ENCODE measurements around the gene PRR18.
A peak's percentile ranks its signal among the peaks of the same experiment; 100 is the strongest.
"Not testable (repeated sequence)": the region's sequence is repeated elsewhere in the genome, so short reads cannot be mapped to it uniquely, and the experiment has no call there.

Gene PRR18, protein sequence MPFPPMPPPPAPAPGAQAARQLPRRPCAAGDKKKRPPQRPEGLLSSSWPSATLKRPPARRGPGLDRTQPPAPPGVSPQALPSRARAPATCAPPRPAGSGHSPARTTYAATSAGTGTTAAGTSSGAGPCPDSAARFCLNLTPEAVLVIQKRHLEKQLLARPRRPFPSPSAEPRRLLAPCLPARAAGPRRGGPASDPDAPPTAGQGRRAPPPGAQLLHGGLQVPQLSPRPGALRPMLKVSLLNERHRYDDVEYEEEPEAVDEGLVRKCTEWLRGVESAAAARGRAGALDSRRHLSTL

DNA sequence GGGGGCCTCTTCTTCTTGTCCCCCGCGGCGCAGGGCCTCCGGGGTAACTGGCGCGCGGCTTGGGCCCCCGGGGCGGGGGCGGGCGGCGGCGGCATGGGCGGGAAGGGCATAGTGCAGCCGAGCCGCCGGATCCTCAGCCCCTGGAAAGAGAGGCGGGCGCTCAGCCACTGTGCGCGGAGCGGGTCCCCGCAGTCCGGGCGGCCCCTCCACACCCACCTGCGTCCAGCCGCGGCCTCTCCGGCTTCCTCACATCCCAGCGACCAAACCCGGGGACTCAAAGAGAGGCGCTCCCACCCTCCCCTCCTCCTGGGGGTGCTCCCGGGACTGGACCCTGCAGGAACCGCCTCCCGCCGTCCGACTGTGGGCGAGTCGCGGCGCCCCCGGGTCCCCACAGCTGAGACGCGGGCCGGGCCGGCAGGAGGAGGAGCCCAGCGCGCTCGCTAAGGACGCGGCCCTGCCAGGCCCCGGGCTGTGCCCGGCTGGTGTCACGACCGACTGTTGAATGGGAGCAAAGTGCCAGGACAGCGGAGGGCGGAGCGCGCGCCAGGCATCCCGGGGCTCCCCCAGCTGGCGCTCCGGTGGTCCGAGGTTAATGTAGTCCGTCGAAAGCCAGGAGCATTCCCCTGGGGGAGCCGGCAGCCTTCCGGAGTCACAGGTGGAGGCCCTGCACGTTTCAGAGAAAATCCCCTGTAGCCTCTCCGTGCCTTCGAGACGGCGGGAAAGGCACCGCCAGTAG, at the start of gene PRR18:
TSS of gene PRR18 (minus strand) at position 360 of the 736 bp plus-strand sequence. CDS start at position 110, 250 bp downstream.
- DNase-seq (ENCODE audit: low spot score), result no peak

DNA sequence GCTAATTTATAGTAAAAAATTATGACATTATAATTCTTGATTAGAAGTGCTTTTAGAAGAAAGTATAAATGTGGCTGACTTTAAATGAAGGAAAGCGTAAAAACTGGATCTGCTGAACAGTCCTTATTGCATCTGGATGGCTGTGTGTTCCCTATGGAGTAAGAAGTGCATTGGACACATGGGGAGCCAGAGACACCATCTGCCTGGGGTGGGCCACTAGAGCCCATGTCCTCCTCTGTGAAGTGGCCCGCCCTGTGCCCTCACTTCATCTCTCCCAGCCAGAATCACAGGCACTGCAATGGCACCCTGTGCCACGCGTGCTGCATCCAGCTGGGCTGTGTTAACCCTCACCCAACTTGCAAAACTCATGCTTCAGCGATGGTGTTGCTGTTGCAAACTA, 47.4 kb upstream of the PRR18 start:
- peak; percentile 26 for DNase-seq (ENCODE audit: low spot score)

DNA sequence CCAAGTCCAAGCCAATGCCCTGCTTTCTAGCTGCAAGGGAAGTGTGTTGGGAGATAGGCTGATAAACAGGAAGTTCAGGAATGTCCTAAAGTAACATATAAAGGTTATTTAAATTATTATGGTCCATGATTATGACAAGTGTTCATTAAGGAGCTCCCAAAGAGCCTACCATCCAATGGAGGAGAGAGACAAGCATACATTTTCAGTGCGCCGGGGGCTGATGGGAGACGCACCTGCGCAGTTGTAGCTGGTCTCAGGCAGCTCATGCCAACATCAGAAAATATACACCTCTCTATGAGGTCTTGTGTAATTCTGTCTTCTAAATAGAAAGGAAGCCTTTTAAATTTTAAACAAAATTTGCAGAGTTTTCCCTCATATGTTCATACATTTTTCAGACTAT, 46.8 kb upstream of the PRR18 start:
- DNase-seq (ENCODE audit: low spot score), result no peak

DNA sequence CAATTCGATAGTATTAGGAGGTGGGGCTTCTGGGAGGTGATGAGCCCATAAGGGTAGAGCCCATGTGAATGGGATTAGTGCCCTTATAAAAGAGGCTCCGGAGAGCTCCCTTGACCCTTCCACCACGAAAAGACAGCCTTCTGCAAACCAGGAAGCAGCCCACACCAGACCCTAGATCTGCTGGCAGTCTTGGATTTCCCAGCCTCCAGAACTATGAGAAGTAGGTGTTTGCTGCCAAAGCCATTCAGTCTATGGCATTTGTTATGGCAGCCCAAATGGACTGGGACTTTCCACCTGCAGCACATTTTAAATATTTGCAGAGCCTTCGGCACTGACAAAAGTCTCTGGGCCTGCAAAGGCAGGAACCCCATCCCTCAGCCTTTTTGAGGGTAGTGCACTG, 46.0 kb upstream of the PRR18 start:
- no peak for DNase-seq (ENCODE audit: low spot score)

DNA sequence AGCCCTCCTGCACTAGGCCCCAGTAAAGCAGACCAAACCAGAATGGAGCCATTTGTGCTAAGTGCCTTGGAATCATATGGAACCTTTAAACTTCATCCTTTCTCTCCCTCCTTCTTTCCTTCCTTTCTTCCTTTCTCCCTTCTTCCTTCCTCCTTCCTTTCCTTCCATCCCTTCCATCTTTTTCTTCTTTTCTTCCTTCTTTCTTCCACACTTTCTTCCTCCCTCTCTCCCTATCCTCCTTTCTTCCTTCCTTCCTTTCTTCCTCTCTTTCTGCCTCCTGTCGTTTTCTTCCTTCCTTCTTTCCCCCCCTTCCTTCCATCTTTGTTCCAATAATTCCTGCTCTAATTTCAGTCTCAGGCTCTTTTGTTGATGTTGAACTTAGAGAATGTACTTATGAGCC, 45.3 kb upstream of the PRR18 start:
- no peak for DNase-seq (ENCODE audit: low spot score)

DNA sequence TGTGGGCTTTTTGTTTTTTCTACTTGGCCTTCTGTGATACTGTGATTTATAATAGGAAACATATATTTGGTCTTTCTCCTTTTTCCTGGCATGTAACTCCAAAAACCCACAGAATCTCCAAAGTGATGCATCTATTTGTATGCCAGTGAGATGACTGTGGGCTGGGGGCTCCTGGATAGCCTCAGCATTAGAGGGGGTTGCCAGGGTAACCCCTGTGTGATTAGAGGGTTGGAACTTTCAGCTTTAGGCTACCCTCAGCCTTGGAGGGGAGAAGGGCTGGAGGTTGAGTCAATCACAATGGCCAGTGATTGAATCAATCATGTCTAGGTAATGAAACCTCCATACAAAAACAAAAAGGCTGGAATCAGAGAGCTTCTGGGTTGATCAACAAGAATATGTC, 44.7 kb upstream of the PRR18 start:
- DNase-seq (ENCODE audit: low spot score), result no peak

DNA sequence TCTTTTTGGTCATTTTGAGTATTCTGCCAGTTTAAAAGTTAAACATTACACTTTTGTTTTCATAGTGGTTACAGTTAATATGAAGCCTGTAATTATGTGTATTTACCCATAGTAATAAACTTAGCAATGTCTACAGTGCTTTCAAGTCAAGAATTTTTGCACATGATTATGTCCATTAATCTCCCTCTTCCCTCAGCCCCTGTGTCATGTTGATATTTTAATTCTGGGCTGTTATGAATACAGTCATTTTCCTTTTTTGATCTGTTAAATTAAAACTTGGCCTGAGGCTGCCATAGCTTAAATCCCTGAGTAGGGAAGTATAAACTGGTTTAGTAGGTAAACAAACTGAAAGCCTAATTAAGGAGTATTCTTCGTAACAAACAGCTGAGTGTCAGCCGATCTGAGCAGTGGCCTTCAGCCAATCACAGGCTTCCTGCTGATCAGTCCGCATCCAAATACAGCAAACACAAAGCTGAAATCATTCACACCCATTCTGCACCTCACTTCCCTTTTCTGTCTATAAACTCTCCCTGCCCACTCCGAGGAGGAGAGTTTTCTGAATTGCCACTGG, 43.6 kb upstream of the PRR18 start:
- DNase-seq (ENCODE audit: low spot score), result peak; percentile 88

DNA sequence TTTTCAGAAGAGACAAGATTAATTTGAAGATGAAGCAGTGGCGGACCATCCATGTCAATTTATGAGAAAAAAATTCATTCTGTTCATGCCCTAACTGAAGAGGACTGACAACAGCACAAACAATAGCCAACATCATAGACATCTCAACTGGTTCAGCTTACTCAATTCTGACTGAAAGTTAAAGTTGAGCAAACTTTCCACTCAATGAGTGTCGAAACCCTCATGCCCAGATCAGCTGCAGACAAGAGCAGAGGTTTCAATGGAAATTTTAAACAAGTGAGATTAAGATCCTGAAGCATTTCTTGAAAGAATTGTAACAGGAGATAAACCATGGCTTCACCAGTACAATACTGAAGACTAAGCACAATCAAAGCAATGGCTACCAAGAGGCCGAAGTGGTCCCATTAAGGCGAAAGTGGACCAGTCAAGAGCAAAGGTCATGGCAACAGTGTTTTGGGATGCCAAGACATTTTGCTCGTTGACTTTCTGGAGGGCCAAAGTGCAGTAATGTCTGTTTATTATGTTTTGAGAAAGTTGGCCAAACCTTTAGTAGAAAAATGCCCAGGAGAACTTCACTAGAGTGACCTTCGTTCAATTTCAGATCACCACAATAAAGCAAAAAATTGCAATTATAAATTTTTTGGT, 40.2 kb upstream of the PRR18 start:
- no peak for DNase-seq (ENCODE audit: low spot score)

DNA sequence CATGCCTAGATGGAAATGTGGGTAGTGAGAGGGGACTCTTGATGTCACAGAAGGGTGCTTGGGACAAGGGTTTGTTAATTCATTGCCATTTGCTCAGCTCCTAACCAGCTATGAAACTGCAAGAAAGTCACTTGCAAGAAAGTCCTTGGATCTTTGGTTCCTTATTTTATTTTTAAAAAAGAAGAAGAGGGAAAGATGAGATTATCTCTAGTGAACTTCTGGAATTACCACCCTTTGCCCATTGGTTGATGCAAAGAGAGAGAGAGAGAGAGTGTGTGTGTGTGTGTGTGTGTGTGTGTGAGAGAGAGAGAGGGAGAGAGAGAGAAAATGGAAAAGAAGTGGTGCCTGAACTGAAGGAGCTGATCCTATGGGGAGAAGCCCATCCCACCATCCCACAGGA, 38.8 kb upstream of the PRR18 start:
- no peak for DNase-seq (ENCODE audit: low spot score)

DNA sequence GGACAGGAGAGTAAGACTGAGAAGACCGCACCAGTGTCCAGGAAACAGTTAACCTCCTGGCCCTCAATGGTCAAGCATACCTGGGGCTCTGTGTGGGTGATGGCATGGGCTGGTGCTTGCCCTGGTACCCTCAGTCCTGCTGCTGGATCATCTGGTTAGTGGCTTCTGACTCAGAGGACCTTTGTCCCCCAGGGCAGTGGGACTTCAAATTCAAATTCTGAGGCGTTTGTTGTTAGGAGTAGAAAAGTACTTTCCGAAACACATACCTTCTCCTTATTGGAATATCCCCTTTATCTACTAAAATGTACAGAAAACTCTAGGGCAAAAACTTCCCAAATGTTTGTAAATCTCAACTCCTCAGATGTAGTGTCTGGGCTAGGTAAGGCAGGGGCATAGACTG, 38.3 kb upstream of the PRR18 start:
- no peak for DNase-seq (ENCODE audit: low spot score)

DNA sequence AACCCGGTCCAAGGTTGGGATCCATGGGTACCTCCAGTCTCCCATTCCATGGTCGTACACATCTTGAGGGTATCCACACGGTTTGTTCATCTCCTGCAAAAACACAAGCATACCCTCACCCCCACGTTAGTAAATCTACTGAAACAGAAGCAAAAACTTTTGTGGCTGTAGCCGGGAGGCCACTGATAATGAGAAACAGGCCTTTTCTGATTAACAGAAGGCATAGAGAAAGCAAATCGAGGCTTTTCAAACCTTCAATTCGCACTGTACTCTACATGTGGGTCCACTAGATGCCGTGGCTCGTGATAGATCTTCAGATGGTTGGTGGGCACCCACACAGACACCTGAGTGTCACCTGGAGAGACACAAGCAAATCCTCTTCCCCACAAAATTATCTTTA, 37.5 kb upstream of the PRR18 start:
- not testable (repeated sequence) for DNase-seq (ENCODE audit: low spot score)

DNA sequence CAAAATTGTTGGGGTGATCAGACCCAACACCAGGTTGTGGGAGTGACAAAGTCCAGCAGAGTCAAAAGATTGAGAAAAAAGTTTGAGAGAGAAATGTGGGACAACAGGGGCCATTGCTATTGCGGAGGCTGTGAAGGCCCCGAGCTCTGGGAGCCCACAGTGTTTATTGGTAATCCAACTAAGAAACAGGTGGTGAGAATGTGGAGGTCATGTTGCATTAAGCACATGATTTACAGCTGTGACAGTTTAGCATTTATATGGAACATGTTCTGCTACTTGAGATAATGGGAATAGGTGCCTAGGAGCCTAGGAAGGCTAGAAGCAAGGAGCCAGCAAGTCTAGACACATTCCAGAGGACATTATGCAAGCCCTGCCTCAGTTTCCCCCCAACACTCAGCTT, 36.7 kb upstream of the PRR18 start:
- not testable (repeated sequence) for DNase-seq (ENCODE audit: low spot score)

DNA sequence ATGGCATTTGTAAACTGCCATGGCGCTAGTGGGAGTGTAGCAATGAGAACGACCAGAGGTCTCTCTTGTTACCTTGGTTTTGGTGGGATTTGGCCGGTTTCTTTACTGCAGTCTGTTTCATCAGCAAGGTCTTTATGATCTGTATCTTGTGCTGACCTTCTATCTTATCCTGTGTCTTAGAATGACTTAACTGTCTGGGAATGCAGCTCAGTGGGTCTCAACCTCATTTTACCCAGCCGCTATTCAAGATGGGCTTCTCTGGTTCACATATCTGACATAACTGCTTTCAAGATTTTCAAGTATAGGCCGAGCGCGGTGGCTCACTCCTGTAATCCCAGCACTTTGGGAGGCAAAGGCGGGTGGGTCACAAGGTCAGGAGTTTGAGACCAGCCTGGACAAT, 36.0 kb upstream of the PRR18 start:
- no peak for DNase-seq (ENCODE audit: low spot score)

DNA sequence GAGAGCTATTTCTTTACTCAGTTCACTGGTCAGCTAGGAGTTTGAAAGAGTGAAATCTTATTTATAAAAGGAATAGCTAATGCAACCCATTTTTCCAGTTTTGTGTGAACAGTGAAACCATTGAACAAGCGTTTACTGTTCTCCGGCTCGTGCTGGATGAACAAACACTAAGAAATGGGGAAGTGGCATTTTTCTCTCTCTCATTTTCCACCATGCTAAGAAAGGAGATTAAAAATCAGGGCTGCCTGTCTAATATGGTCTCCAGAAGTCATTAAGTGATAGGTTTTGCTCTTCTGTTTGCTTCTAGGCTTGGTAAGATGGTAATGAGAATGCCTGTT, 34.9 kb upstream of the PRR18 start:
- peak; percentile 82 for DNase-seq (ENCODE audit: low spot score)

DNA sequence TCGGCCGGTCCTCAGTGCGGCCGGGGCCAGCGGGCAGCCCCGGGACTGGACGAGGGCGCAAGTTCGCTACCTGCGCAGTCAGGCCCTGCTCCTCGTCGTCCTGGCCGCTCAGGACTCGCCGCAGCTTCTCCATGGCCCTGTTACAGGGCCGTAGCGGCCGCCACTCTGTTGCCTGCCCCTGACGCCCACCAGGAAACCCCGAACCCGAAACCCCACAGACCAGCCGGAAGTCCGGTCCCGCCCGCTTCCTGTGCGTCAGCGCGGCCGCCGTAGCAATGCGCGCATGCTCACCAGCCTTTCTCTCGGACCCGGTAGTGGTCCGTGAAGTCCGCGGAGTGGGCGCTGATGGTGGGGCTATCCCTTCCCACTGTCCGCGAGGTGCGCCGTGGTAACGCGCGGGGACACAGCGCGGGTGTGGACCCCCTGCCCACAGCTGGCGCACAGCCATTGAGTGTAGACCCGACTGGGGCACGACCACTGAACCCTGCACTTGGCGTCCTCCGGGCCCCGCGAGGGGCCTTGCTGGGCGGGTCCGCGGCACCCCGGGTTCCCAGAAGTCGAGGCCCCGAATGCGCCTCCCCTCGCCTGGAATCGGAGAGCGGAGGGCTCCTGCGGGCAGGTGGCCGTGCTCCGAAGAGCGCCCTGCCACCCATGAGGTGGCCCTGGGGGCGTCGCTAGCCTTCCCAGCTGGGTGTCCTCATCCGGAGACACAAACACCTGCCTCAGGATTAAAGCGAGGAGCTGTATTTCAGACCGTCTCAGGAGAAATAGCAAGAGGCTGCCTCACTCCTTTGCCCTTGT, 34.4 kb upstream of the PRR18 start, which contains the start of gene SFT2D1:
TSS of gene SFT2D1 (minus strand) at position 197 of the 801 bp plus-strand sequence. CDS start at position 133, 64 bp downstream.
- peak; percentile 88 for DNase-seq (ENCODE audit: low spot score)

DNA sequence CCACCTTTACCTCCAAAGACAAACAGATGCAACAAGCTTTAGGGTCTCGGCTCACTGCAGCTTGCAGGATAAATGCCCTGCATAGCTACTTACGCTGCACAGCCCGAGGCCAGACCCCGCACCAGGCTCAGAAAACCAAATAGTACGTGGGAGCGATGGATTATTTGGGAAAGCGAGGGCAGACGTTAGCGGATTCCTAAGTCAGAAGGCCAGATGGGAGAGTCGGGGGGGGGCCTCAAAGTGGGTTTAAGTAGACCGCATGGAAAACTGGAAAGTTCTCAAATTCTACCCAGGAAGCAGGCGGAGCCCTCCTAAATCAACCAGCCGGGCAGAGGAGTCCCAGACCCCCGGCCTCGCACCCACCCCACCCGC, 33.8 kb upstream of the PRR18 start:
- DNase-seq (ENCODE audit: low spot score), result peak; percentile 55

DNA sequence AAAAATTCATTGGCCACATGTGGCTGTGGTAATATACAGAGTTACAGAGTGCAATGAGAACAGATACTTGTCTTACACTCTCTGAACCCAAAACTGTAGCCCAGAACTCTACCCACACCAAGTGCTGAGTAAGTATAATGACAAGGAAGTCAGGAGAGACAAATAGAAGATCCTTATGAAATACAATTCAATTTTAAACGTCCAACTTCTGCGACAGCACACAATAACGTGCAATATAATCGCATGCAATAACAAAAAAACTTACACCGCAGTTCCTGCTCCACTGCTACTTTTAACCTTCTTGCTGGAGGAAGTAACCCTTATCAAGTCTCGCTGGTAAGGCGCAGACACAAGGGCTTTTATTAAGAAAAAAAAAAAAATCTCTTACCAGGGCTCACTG, 33.3 kb upstream of the PRR18 start:
- DNase-seq (ENCODE audit: low spot score), result peak; percentile 63

DNA sequence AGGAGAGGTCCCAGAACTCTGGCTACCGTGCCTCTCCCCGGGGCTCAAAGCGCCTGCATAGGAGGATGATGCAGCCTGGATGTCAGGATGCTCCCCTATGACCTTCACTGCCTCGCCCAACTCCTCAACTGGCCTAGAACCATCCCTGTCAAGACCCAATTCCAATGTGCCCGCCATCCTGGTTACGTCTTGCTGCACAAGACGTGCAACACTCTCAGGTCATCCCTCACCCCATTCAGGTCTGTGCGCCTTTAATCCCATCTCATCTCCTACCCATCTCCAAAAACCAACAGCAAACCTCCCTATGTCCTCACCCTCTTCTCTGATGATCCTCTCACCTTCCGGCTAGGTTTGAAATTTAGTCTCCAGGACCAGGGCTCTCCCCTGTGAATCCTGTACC, 30.7 kb upstream of the PRR18 start:
- no peak for DNase-seq (ENCODE audit: low spot score)

DNA sequence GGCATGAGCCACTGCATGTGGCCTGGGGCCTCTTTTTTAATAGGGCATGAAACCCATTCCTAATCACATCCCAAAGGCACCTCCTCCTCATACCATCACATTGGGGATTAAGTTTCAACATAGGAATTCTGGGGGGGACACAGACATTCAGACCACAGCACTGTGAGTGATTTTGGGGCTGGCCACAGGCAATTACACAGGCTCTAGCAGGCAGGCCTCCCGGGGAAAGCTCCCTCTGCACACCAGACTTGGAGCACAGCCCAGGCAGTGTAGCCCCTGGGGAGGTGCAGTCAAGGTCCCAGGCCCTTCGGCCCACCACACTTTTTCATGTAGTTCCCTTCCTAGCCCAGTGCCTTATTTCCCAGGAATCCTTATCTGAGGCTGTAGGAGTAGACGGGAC, 28.7 kb upstream of the PRR18 start:
- DNase-seq (ENCODE audit: low spot score), result no peak

DNA sequence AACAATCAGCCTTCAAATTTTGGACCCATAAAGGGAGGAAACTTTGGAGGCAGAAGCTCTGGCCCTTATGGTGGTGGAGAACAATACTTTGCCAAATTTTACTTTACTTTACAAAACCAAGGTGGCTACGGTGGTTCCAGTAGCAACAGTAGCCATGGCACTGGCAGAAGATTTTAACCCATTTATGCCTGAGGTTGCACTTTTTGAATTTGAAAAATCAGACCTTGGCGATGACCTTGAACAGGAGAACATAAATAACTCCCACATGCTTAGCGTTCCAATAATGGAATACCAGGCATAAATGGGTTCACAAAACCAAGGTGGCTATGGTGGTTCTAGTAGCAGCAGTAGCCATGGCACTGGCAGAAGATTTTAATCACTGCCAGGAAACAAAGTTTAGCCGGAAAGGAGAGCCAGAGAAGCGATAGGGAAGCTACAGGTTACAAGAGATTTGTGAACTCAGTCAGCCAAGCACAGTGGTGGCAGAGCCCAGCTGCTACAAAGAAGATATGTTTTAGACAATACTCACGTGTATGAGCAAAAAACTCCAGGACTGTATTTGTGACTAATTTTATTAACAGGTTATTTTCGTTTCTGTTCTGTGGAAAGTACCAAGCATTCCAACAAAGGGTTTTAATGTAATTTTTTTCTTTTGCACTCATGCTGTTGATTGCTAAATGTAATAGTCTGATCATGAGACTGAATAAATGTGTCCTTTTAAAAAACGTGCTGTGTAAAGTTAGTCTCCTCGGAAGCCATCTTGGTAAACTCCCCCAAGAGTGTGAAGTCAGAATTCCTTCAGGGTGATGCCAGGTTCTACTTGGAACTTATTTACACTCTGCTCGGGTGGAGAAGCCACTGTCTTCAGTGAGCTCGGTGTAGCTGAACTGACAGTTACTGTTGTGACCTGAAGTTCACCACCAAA, 27.4 kb upstream of the PRR18 start:
- no peak for DNase-seq (ENCODE audit: low spot score)

DNA sequence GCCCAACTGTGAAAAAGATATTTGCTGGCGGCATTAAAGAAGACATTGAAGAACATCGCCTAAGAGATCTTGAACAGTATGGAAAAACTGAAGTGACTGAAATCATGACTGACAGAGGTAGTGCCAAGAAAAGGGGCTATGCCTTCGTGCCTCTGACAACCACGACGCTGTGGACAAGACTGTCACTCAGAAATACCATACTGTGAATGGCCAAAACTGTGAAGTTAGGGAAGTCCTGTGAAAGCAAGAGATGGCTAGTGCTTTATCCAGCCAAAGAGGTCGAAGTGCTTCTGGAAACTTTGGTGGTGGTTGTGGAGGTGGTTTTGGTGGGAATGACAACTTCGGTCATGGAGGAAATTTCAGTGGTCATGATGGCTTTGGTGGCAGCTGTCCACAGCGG, 26.7 kb upstream of the PRR18 start:
- no peak for DNase-seq (ENCODE audit: low spot score)

Measured in NAMALWA (cell line).